HCEC 1CT (cell line): ENCODE results near the gene WT1.
"Not testable (repeated sequence)": the region's sequence is repeated elsewhere in the genome, so short reads cannot be mapped to it uniquely, and the experiment has no call there.

Experiments
- DNase-seq: peaks from one replicate; pipeline ENCODE4 v3.0.0-alpha.2; 2017

Gene WT1

GRCh38 chr11:32435511-32435941 is at the start of gene WT1:
WT1 (minus strand) TSS chr11:32435539.
- DNase-seq = no peak

- DNase-seq = no peak
Observed at GRCh38 chr11:32479291-32479690, 44.0 kb upstream of the WT1 start.

- no peak for DNase-seq
Observed at GRCh38 chr11:32478277-32478731, 43.0 kb upstream of the WT1 start.

- no peak for DNase-seq
Observed at GRCh38 chr11:32473282-32473909, 38.1 kb upstream of the WT1 start.

GRCh38 chr11:32472226-32472625 is 36.9 kb upstream of the WT1 start:
- no peak for DNase-seq

- DNase-seq = not testable (repeated sequence)
Observed at GRCh38 chr11:32471544-32471943, 36.2 kb upstream of the WT1 start.

- no peak for DNase-seq
Observed at GRCh38 chr11:32469791-32470190, 34.5 kb upstream of the WT1 start.

- no peak for DNase-seq
Observed at GRCh38 chr11:32466279-32466915, 31.1 kb upstream of the WT1 start.

- DNase-seq = no peak
Observed at GRCh38 chr11:32464078-32464477, 28.7 kb upstream of the WT1 start.

- no peak for DNase-seq
Observed at GRCh38 chr11:32462011-32462690, 26.8 kb upstream of the WT1 start.

- no peak for DNase-seq
Observed at GRCh38 chr11:32456864-32457263, 21.5 kb upstream of the WT1 start.

GRCh38 chr11:32454993-32455392 is 19.7 kb upstream of the WT1 start:
- no peak for DNase-seq

- no peak for DNase-seq
Observed at GRCh38 chr11:32451808-32452207, 16.5 kb upstream of the WT1 start.

- DNase-seq = no peak
Observed at GRCh38 chr11:32450372-32450771, 15.0 kb upstream of the WT1 start.

GRCh38 chr11:32448232-32448631 is 12.9 kb upstream of the WT1 start:
- peak; percentile 56 for DNase-seq

GRCh38 chr11:32447252-32447651 is 11.9 kb upstream of the WT1 start:
- DNase-seq = no peak

- no peak for DNase-seq
Observed at GRCh38 chr11:32446227-32446626, 10.9 kb upstream of the WT1 start.

- no peak for DNase-seq
Observed at GRCh38 chr11:32444186-32444585, 8.8 kb upstream of the WT1 start.

- DNase-seq = no peak
Observed at GRCh38 chr11:32440916-32441315, 5.6 kb upstream of the WT1 start.

GRCh38 chr11:32440312-32440908 is 5.1 kb upstream of the WT1 start:
- DNase-seq = no peak

- no peak for DNase-seq
Observed at GRCh38 chr11:32439501-32440210, 4.3 kb upstream of the WT1 start.

- DNase-seq = no peak
Observed at GRCh38 chr11:32438866-32439489, 3.6 kb upstream of the WT1 start.
